ENCODE data around the gene HLA-E. TPM values are rescaled to one million over a fixed set of nuclear protein-coding genes. Genes with fewer than 3 reads are reported as not detected.

HLA-E gene
- total RNA-seq, result 100 to 1,000 TPM; 502 to 611 TPM
- polyA plus RNA-seq, result 1,000 to 10,000 TPM in 1 of 2 donors, 100 to 1,000 TPM in 1; 618 to 1,209 TPM
- long read RNA-seq, donor 1, transcript HLA-E-202 (2 exons, 726 nt), result minor isoform, 7 of 78 reads
- long read RNA-seq, donor 1, transcript HLA-E-201 (8 exons, 2,601 nt), result major isoform, 47 of 78 reads
- long read RNA-seq, donor 1, partial matches to known transcripts, result 19 of 78 reads
- long read RNA-seq, donor 1, other reads (novel, unspliced or antisense), result 5 of 78 reads
- long read RNA-seq, donor 2, transcript HLA-E-201 (8 exons, 2,601 nt), result major isoform, 21 of 36 reads
- long read RNA-seq, donor 2, partial matches to known transcripts, result 15 of 36 reads
- long read RNA-seq, donor 2, other reads (novel, unspliced or antisense), result 0 of 36 reads
- long read RNA-seq, donor 3, transcript HLA-E-201 (8 exons, 2,601 nt), result major isoform, 22 of 33 reads
- long read RNA-seq, donor 3, partial matches to known transcripts, result 7 of 33 reads
- long read RNA-seq, donor 3, other reads (novel, unspliced or antisense), result 0 of 33 reads
- long read RNA-seq, donor 4, transcript HLA-E-201 (8 exons, 2,601 nt), result major isoform, 8 of 18 reads
- long read RNA-seq, donor 4, partial matches to known transcripts, result 10 of 18 reads
- long read RNA-seq, donor 4, other reads (novel, unspliced or antisense), result 0 of 18 reads
- long read RNA-seq, donor 5, transcript HLA-E-201 (8 exons, 2,601 nt), result major isoform, 45 of 97 reads
- long read RNA-seq, donor 5, partial matches to known transcripts, result 33 of 97 reads
- long read RNA-seq, donor 5, other reads (novel, unspliced or antisense), result 15 of 97 reads

DNA sequence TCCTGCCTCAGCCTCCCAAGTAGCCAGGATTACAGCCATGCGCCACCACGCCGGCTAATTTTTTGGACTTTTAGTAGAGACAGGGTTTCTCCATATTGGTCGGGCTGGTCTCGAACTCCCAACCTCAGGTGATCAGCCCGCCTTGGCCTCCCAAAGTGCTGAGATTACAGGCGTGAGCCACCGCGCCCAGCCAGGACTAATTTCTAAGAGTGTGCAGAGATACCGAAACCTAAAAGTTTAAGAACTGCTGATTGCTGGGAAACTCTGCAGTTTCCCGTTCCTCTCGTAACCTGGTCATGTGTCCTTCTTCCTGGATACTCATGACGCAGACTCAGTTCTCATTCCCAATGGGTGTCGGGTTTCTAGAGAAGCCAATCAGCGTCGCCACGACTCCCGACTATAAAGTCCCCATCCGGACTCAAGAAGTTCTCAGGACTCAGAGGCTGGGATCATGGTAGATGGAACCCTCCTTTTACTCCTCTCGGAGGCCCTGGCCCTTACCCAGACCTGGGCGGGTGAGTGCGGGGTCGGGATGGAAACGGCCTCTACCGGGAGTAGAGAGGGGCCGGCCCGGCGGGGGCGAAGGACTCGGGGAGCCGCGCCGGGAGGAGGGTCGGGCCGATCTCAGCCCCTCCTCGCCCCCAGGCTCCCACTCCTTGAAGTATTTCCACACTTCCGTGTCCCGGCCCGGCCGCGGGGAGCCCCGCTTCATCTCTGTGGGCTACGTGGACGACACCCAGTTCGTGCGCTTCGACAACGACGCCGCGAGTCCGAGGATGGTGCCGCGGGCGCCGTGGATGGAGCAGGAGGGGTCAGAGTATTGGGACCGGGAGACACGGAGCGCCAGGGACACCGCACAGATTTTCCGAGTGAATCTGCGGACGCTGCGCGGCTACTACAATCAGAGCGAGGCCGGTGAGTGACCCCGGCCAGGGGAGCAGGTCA lies at the start of gene HLA-E:
TSS of gene HLA-E (plus strand) at position 429 of the 945 bp plus-strand sequence. CDS start at position 452, 23 bp downstream.
- ATAC-seq (ENCODE audit: insufficient read depth, low FRiP score) (peak; percentile 90), DNase-seq (peak; percentile 97 to 100 (median 100))
- 5 to 6% methylated on average over 59 to 68 of the region's 68 CpGs for WGBS, 2 donors
- peak within 1 kb of the TSS; percentile 94 to 99 for H3K27ac ChIP-seq (ENCODE audit: low read depth in 1 of 2, low read length in 1 of 2)
- H3K4me1 ChIP-seq (ENCODE audit: control insufficient read depth in 5 of 5, insufficient read depth in 5 of 5, low read length in 5 of 5), result peaks cover 0 to 15% (median 6%) of the 10 kb centered on the region in 5 donors
- peaks cover 0 to 3% (median 0%) of the 10 kb centered on the region in 4 donors for H3K9me3 ChIP-seq (ENCODE audit: control insufficient read depth in 4 of 4, insufficient read depth in 3 of 4, low read length in 3 of 4)
- peak within 1 kb of the TSS; percentile 77 to 83 for H3K9ac ChIP-seq (ENCODE audit: insufficient read depth in 1 of 2, low read length in 2 of 2)
- H3K4me3 ChIP-seq, result peak within 1 kb of the TSS; percentile 98
- no peaks in the 10 kb centered on the region for H3K27me3 ChIP-seq (ENCODE audit: control insufficient read depth in 3 of 3, insufficient read depth in 3 of 3, low read length in 2 of 3)
- peaks cover 4 to 34% (median 11%) of the 10 kb centered on the region in 4 donors for H3K36me3 ChIP-seq (ENCODE audit: control insufficient read depth in 4 of 4, insufficient read depth in 4 of 4, low read length in 4 of 4)
- TF ChIP-seq, protein P1, sequence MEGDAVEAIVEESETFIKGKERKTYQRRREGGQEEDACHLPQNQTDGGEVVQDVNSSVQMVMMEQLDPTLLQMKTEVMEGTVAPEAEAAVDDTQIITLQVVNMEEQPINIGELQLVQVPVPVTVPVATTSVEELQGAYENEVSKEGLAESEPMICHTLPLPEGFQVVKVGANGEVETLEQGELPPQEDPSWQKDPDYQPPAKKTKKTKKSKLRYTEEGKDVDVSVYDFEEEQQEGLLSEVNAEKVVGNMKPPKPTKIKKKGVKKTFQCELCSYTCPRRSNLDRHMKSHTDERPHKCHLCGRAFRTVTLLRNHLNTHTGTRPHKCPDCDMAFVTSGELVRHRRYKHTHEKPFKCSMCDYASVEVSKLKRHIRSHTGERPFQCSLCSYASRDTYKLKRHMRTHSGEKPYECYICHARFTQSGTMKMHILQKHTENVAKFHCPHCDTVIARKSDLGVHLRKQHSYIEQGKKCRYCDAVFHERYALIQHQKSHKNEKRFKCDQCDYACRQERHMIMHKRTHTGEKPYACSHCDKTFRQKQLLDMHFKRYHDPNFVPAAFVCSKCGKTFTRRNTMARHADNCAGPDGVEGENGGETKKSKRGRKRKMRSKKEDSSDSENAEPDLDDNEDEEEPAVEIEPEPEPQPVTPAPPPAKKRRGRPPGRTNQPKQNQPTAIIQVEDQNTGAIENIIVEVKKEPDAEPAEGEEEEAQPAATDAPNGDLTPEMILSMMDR (IDR thresholded peaks at IDR 0.05; ENCODE audit: control extremely low read depth, extremely low read depth), result no peak

DNA sequence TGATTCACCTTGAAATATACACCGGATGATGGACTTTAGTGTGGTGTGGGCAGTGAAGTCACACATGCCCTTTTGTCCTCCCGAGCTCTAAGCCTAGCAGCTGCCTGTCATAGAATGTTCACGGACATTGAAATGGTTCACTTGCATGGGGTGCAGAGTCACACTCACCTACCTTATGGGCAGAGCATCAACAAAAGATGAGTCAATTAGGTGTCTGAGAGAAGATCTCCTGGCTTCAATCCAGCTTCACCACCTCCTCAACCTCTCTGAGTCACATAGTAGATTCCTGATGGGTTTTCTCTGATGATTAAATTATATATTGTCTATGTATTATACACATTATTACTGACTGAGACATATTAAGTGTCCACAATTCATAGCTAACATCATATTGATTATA lies 48.1 kb upstream of the HLA-E start:
- H3K9ac ChIP-seq (ENCODE audit: insufficient read depth in 1 of 2, low read length in 2 of 2), result no peak overlapping the region
- no peaks in the 10 kb centered on the region for H3K36me3 ChIP-seq (ENCODE audit: control insufficient read depth in 4 of 4, insufficient read depth in 4 of 4, low read length in 4 of 4)
- DNase-seq (no peak), ATAC-seq (ENCODE audit: insufficient read depth, low FRiP score) (no peak)
- TF ChIP-seq, protein P1 (IDR thresholded peaks at IDR 0.05; ENCODE audit: control extremely low read depth, extremely low read depth), result no peak
- peaks cover 0 to 1% (median 0%) of the 10 kb centered on the region in 5 donors for H3K4me1 ChIP-seq (ENCODE audit: control insufficient read depth in 5 of 5, insufficient read depth in 5 of 5, low read length in 5 of 5)
- H3K9me3 ChIP-seq (ENCODE audit: control insufficient read depth in 4 of 4, insufficient read depth in 3 of 4, low read length in 3 of 4), result peaks cover 0 to 2% (median 0%) of the 10 kb centered on the region in 4 donors
- peaks cover 4 to 78% (median 55%) of the 10 kb centered on the region in 3 donors for H3K27me3 ChIP-seq (ENCODE audit: control insufficient read depth in 3 of 3, insufficient read depth in 3 of 3, low read length in 2 of 3)
- H3K27ac ChIP-seq (ENCODE audit: low read depth in 1 of 2, low read length in 1 of 2), result no peak overlapping the region
- H3K4me3 ChIP-seq, result no peak overlapping the region
- 63 to 72% methylated on average over 3 of the region's 3 CpGs for WGBS, 2 donors

DNA sequence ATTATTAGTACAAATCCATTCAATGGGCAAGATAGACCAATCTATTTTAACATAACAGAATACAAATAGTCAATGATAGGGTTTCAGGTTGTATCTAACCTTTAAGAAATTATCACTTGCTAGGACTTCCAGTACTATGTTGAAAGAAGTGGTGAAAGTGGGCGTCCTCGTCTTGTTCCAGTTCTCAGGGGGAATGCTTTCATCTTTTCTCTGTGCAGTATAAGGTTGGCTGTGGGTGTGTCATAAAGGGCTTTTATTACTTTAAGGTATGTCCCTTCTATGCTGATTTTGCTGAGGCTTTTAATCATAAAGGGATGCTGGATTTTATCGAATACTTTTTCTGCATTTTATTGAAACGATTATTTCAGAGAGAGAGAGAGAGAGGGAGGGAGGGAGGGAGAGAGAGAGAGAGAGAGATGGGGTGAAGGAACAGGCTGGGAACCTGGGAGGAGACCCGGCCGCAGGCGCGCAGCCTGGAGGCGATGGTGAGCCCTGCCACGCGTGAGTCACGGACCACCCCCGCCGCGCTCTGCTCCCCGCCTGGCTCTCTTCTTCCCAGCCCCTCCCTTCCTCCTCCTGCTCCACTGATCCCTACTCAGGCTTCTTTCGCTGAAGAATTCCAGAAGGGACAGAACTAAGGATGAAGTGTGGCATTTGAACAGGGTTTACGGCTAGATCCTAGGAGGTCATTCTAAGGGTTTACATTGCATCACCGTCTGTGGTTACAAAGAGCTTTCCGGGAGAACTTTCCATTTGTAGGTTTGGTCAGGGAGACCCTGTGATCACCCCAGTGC lies 45.5 kb upstream of the HLA-E start:
- H3K4me1 ChIP-seq (ENCODE audit: control insufficient read depth in 5 of 5, insufficient read depth in 5 of 5, low read length in 5 of 5), result peaks cover 0 to 1% (median 0%) of the 10 kb centered on the region in 5 donors
- H3K27ac ChIP-seq (ENCODE audit: low read depth in 1 of 2, low read length in 1 of 2), result no peak overlapping the region
- H3K9ac ChIP-seq (ENCODE audit: insufficient read depth in 1 of 2, low read length in 2 of 2), result no peak overlapping the region
- H3K36me3 ChIP-seq (ENCODE audit: control insufficient read depth in 4 of 4, insufficient read depth in 4 of 4, low read length in 4 of 4), result no peaks in the 10 kb centered on the region
- no peak overlapping the region for H3K4me3 ChIP-seq
- H3K9me3 ChIP-seq (ENCODE audit: control insufficient read depth in 4 of 4, insufficient read depth in 3 of 4, low read length in 3 of 4), result no peaks in the 10 kb centered on the region
- DNase-seq, result no peak
- ATAC-seq (ENCODE audit: insufficient read depth, low FRiP score), result no peak
- WGBS, 2 donors, result 11 to 16% methylated on average over 20 of the region's 20 CpGs
- TF ChIP-seq, protein P1 (IDR thresholded peaks at IDR 0.05; ENCODE audit: control extremely low read depth, extremely low read depth), result no peak
- peaks cover 0 to 91% (median 73%) of the 10 kb centered on the region in 3 donors for H3K27me3 ChIP-seq (ENCODE audit: control insufficient read depth in 3 of 3, insufficient read depth in 3 of 3, low read length in 2 of 3)

All from lung (tissue), 16 donors.